Measurements from ENCODE around the gene SRC. TPM values are rescaled to one million over a fixed set of nuclear protein-coding genes. Genes with fewer than 3 reads are reported as not detected.

The SRC gene
- total RNA-seq, 2 experiments from 2014 or later, result 5.3 to 6.1 TPM

GRCh38 chr20:37316775-37317170 lies 29.2 kb upstream of the SRC start:
- Mint-ChIP-seq H3K27ac (no peak overlapping the region), H3K4me1 (ENCODE audit: low read depth) (peaks cover 16% of the 10 kb centered on the region), H3K27me3 (no peaks in the 10 kb centered on the region), H3K4me3 (no peak overlapping the region), H3K9me3 (no peaks in the 10 kb centered on the region), H3K36me3 (peaks cover 10% of the 10 kb centered on the region)
- DNase-seq, result no peak
- intact Hi-C loops (cut with micrococcal nuclease), result no loop called here
- POLR2A ChIA-PET, result no interaction called here
- CTCF ChIA-PET, result interaction anchor here (0.9 kb wide), 1 partner anchor 46 kb away, joined by 3 read pairs; no protein-coding TSS in a partner anchor

GRCh38 chr20:37317316-37317715 lies 28.6 kb upstream of the SRC start:
- Mint-ChIP-seq H3K4me3 (no peak overlapping the region), H3K27me3 (no peaks in the 10 kb centered on the region), H3K9me3 (peaks cover 2% of the 10 kb centered on the region), H3K36me3 (peaks cover 7% of the 10 kb centered on the region), H3K4me1 (ENCODE audit: low read depth) (peaks cover 13% of the 10 kb centered on the region), H3K27ac (no peak overlapping the region)
- ChIA-PET POLR2A (no interaction called here), CTCF (interaction anchor here (0.9 kb wide), 1 partner anchor 47 kb away, joined by 3 read pairs; no protein-coding TSS in a partner anchor)
- intact Hi-C loops (cut with micrococcal nuclease), result no loop called here
- no peak for DNase-seq

- Mint-ChIP-seq H3K27me3 (no peaks in the 10 kb centered on the region), H3K4me3 (no peak overlapping the region), H3K9me3 (peaks cover 2% of the 10 kb centered on the region), H3K27ac (no peak overlapping the region), H3K4me1 (ENCODE audit: low read depth) (peaks cover 13% of the 10 kb centered on the region), H3K36me3 (peaks cover 4% of the 10 kb centered on the region)
- DNase-seq, result no peak
- CTCF ChIA-PET, result no interaction called here
- POLR2A ChIA-PET, result interaction anchor here (0.6 kb wide), 1 partner anchor 713 kb away, joined by 3 read pairs; no protein-coding TSS in a partner anchor
- intact Hi-C loops (cut with micrococcal nuclease), result no loop called here
Measured at GRCh38 chr20:37317994-37318640, 27.8 kb upstream of the SRC start.

DNA sequence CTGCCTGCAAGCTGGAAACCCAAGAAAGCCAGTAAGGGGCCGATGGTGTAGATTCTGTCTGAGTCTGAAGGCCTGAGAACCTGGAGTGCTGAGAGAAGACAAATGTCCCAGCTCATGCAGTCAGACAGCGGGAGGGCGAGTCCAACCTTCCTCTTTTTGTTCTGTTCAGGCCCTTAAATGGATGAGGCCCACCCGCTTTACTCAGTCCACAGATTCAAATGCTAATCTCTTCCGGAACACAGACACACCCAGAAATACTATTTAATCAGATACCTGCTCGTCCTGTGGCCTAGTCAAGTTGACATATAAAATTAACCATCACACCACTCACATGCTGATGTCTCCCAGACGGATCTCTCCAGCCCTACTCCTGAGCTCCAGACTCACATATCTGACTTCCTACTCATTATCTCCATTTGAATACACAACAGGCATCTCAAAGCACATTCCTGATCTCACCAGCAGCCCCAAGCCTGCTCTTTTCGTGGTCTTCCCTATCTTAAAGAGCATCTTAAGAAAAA lies 26.7 kb upstream of the SRC start:
- peaks cover 13% of the 10 kb centered on the region for H3K4me1 Mint-ChIP-seq (ENCODE audit: low read depth)
- no peak overlapping the region for H3K27ac Mint-ChIP-seq
- DNase-seq, result no peak
- no peaks in the 10 kb centered on the region for H3K27me3 Mint-ChIP-seq
- CTCF ChIA-PET, result no interaction called here
- H3K9me3 Mint-ChIP-seq, result peaks cover 2% of the 10 kb centered on the region
- H3K4me3 Mint-ChIP-seq, result no peak overlapping the region
- POLR2A ChIA-PET, result no interaction called here
- intact Hi-C loops (cut with micrococcal nuclease), result no loop called here
- peaks cover 4% of the 10 kb centered on the region for H3K36me3 Mint-ChIP-seq

GRCh38 chr20:37323985-37324384 lies 22.0 kb upstream of the SRC start:
- ChIA-PET CTCF (no interaction called here), POLR2A (no interaction called here)
- Mint-ChIP-seq H3K4me3 (no peak overlapping the region), H3K27ac (no peak overlapping the region), H3K4me1 (ENCODE audit: low read depth) (no peaks in the 10 kb centered on the region), H3K36me3 (no peaks in the 10 kb centered on the region), H3K27me3 (no peaks in the 10 kb centered on the region), H3K9me3 (peaks cover 2% of the 10 kb centered on the region)
- DNase-seq, result no peak
- intact Hi-C loops (cut with micrococcal nuclease), result no loop called here

DNA sequence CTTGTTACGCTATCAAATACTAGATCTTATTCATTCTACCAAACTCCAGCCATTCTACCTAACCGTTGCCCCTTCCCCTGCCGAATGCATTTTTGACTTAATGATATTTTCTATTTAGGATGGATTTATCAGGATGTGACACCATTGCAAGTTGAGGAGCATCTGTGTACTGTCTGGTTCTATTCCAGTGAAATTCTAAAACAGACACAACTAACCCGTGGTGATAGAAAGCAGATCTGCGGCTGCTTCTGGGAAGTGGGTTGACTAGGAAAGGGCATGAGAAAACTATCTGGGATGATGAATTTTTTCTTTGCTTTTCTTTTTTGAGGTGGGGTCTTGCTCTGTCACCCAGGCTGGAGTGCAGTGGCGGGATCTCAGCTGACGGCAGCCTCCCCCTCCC lies 20.7 kb upstream of the SRC start:
- no peak for DNase-seq
- ChIA-PET CTCF (no interaction called here), POLR2A (no interaction called here)
- no peak overlapping the region for H3K27ac Mint-ChIP-seq
- no peaks in the 10 kb centered on the region for H3K4me1 Mint-ChIP-seq (ENCODE audit: low read depth)
- H3K36me3 Mint-ChIP-seq, result no peaks in the 10 kb centered on the region
- H3K27me3 Mint-ChIP-seq, result no peaks in the 10 kb centered on the region
- peaks cover 2% of the 10 kb centered on the region for H3K9me3 Mint-ChIP-seq
- intact Hi-C loops (cut with micrococcal nuclease), result no loop called here
- no peak overlapping the region for H3K4me3 Mint-ChIP-seq

GRCh38 chr20:37326666-37327065 lies 19.3 kb upstream of the SRC start:
- DNase-seq, result no peak
- Mint-ChIP-seq H3K9me3 (peaks cover 2% of the 10 kb centered on the region), H3K27ac (no peak overlapping the region), H3K4me3 (no peak overlapping the region), H3K27me3 (no peaks in the 10 kb centered on the region), H3K4me1 (ENCODE audit: low read depth) (no peaks in the 10 kb centered on the region), H3K36me3 (no peaks in the 10 kb centered on the region)
- intact Hi-C loops (cut with micrococcal nuclease), result no loop called here
- ChIA-PET CTCF (interaction anchor here (0.7 kb wide), 1 partner anchor 900 kb away, joined by 3 read pairs; no protein-coding TSS in a partner anchor), POLR2A (no interaction called here)

- H3K4me3 Mint-ChIP-seq, result no peak overlapping the region
- CTCF ChIA-PET, result no interaction called here
Measured at GRCh38 chr20:37327748-37328147, 18.2 kb upstream of the SRC start.

GRCh38 chr20:37328149-37328945 lies 17.6 kb upstream of the SRC start:
- ChIA-PET CTCF (no interaction called here), POLR2A (no interaction called here)
- no peak overlapping the region for H3K27ac Mint-ChIP-seq
- H3K27me3 Mint-ChIP-seq, result no peaks in the 10 kb centered on the region
- DNase-seq, result no peak
- H3K4me1 Mint-ChIP-seq (ENCODE audit: low read depth), result no peaks in the 10 kb centered on the region
- H3K9me3 Mint-ChIP-seq, result no peaks in the 10 kb centered on the region
- no peak overlapping the region for H3K4me3 Mint-ChIP-seq
- intact Hi-C loops (cut with micrococcal nuclease), result no loop called here
- no peaks in the 10 kb centered on the region for H3K36me3 Mint-ChIP-seq

More at GRCh38 chr20:37327748-37328147, 18.2 kb upstream of the SRC start:
- Mint-ChIP-seq H3K4me1 (ENCODE audit: low read depth) (no peaks in the 10 kb centered on the region), H3K27ac (no peak overlapping the region), H3K36me3 (no peaks in the 10 kb centered on the region), H3K9me3 (no peaks in the 10 kb centered on the region), H3K27me3 (no peaks in the 10 kb centered on the region)
- no peak for DNase-seq
- POLR2A ChIA-PET, result no interaction called here
- intact Hi-C loops (cut with micrococcal nuclease), result no loop called here

DNA sequence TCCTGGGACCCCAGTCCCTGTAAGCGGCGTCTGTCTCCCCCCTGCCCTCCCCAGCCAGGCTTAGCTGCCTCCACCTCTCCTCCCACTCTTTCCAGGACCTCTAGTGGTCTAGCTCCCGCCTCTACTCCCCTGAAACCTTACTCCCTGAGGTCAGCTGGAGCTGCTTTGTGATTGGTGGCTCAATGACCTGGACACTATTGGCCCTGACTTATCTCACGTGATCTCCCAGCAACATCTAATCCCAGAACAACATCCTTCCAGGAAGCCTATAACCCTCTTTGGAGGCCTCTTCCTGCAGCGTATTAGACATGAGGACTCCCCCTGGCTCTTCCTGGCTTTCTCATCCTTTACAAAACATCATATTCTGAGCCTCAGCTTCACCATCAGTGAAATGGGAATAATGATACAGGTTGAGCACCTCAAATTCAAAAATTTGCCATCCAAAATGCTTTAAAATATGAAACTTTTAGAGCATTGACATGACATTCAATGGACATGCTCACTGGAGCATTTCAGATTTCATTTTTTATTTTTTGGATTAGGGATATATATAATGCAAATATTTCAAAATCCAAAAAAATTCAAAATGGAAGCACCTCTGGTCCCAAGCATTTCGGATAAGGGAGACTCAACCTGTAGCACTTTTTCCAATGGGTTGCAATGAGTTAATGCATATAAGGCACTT lies 16.3 kb upstream of the SRC start:
- no peak for DNase-seq
- intact Hi-C loops (cut with micrococcal nuclease), result no loop called here

DNA sequence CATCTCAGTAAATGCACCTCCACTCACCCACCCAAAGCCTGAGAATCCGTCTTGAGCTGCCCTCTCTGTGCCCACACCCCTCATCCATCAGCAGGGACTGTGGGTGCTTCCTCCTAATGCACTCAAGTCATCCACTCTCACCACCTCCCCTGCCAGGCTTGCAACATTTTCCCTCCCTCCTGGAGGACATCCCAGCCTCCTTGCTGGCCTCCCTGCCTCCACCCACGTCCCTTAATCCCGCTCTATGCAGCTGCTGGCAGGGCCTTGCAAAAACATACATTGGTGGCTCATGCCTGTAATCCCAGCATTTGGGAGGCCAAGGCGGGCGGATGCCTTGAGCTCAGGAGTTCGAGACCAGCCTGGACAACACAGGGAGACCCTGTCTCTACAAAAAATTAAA lies 15.6 kb upstream of the SRC start:
- Mint-ChIP-seq H3K4me1 (ENCODE audit: low read depth) (no peaks in the 10 kb centered on the region), H3K27me3 (no peaks in the 10 kb centered on the region), H3K9me3 (no peaks in the 10 kb centered on the region), H3K4me3 (no peak overlapping the region), H3K27ac (no peak overlapping the region), H3K36me3 (no peaks in the 10 kb centered on the region)
- intact Hi-C loops (cut with micrococcal nuclease), result no loop called here
- ChIA-PET CTCF (no interaction called here), POLR2A (no interaction called here)
- no peak for DNase-seq

More for the DNA sequence above, 16.3 kb upstream of the SRC start:
- no peaks in the 10 kb centered on the region for H3K9me3 Mint-ChIP-seq
- no peaks in the 10 kb centered on the region for H3K4me1 Mint-ChIP-seq (ENCODE audit: low read depth)
- H3K27me3 Mint-ChIP-seq, result no peaks in the 10 kb centered on the region
- H3K36me3 Mint-ChIP-seq, result no peaks in the 10 kb centered on the region
- no peak overlapping the region for H3K4me3 Mint-ChIP-seq
- no peak overlapping the region for H3K27ac Mint-ChIP-seq
- POLR2A ChIA-PET, result no interaction called here
- CTCF ChIA-PET, result no interaction called here

DNA sequence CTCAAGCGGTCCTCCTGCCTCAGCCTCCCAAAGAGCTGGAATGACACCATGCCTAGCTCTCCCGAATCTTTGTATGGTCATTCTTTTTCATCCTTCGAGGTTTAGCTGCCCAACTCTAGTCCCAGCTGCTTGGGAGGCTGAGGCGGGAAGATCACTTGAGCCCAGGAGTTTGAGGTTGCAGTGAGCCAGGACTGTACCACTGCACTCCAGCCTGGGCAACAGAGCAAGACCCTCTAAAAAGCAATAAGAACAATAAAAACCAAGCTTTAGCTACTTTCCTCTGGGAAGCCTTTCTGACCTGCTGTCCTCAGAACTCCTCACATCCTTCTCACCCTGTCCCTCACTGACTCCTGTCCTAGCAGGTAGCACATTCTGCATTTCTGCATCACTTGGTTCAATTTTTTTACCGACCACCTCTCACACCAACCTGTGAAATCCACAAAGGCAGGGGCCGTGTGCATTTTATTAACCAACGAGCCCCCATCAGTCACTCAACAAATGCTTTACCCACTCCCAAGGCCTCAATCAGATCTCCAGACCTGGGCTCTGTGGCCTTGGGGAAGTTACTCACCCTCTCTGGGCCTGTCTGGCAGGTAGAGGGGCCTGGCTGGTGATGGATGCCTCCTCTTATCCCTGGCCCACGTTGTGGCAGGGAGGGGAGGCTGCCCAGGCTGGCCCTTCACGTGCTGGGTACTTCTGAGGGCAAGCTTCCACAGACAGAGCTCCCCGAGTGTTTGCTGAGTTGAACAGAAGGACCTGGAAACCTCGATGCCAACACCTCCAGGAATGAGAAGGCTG lies 14.7 kb upstream of the SRC start:
- ChIA-PET CTCF (no interaction called here), POLR2A (no interaction called here)
- DNase-seq, result no peak
- intact Hi-C loops (cut with micrococcal nuclease), result no loop called here
- Mint-ChIP-seq H3K27ac (no peak overlapping the region), H3K4me1 (ENCODE audit: low read depth) (peaks cover 9% of the 10 kb centered on the region), H3K36me3 (no peaks in the 10 kb centered on the region), H3K4me3 (no peak overlapping the region), H3K9me3 (no peaks in the 10 kb centered on the region), H3K27me3 (no peaks in the 10 kb centered on the region)

Data from activated CD4-positive, alpha-beta memory T cell treated with anti-CD3 and anti-CD28 coated beads for 36 hours (primary cell).